Measurements from ENCODE around the gene PDZD7.

Gene PDZD7

GRCh38 chr10:101031128-101031795 lies at the start of gene PDZD7, which contains the start of gene SFXN3:
Gene PDZD7, minus strand, starts transcription at chr10:101031129. Its CDS starts 910 bp downstream, at chr10:101030219.
Gene SFXN3, plus strand, starts transcription at chr10:101031234. Its CDS starts 3,461 bp downstream, at chr10:101034695.
- DNase-seq = peak; percentile 94

GRCh38 chr10:101079874-101080273 lies 48.9 kb upstream of the PDZD7 start:
- DNase-seq = no peak

- no peak for DNase-seq
These were observed 45.7 kb upstream of the PDZD7 start for GRCh38 chr10:101076630-101077029.

- no peak for DNase-seq
These were observed 44.8 kb upstream of the PDZD7 start for GRCh38 chr10:101075775-101076174.

- DNase-seq = no peak
These were observed 42.7 kb upstream of the PDZD7 start for GRCh38 chr10:101073631-101074030.

GRCh38 chr10:101072923-101073322 lies 42.0 kb upstream of the PDZD7 start:
- DNase-seq = no peak

- DNase-seq = no peak
These were observed 41.0 kb upstream of the PDZD7 start for GRCh38 chr10:101071885-101072433.

GRCh38 chr10:101071267-101071884 lies 40.4 kb upstream of the PDZD7 start:
- DNase-seq = no peak

GRCh38 chr10:101070098-101070497 lies 39.2 kb upstream of the PDZD7 start:
- DNase-seq = no peak

- no peak for DNase-seq
These were observed 38.5 kb upstream of the PDZD7 start for GRCh38 chr10:101069441-101069840.

GRCh38 chr10:101067356-101068083 lies 36.6 kb upstream of the PDZD7 start:
- peak; percentile 84 for DNase-seq

GRCh38 chr10:101066896-101067355 lies 36.0 kb upstream of the PDZD7 start:
- DNase-seq = no peak

- DNase-seq = peak; percentile 73
These were observed 35.4 kb upstream of the PDZD7 start for GRCh38 chr10:101066146-101066895.

- DNase-seq = no peak
These were observed 34.7 kb upstream of the PDZD7 start for GRCh38 chr10:101065481-101066145.

GRCh38 chr10:101064415-101065030 lies 33.6 kb upstream of the PDZD7 start:
- DNase-seq = no peak

GRCh38 chr10:101063548-101064414 lies 32.9 kb upstream of the PDZD7 start:
- no peak for DNase-seq

- no peak for DNase-seq
These were observed 32.2 kb upstream of the PDZD7 start for GRCh38 chr10:101063050-101063525.

GRCh38 chr10:101062232-101063049 lies 31.5 kb upstream of the PDZD7 start:
- peak; percentile 81 for DNase-seq

- DNase-seq = no peak
These were observed 30.8 kb upstream of the PDZD7 start, which contains the start of gene KAZALD1 for GRCh38 chr10:101061624-101062231. Gene KAZALD1, plus strand, starts transcription at chr10:101061989. Its CDS starts 604 bp downstream, at chr10:101062593.

Measured in retina (tissue), 1 donor.